HG02678 (cell line): ENCODE measurements around the gene VWA5B1.

Source experiments
- ATAC-seq: cut with Tn5 transposase; IDR thresholded peaks from one replicate; pipeline ENCODE4 v1.9.1; 2021; ENCODE audit warnings: mild to moderate bottlenecking, moderate library complexity; ENCODE audit not compliant: unreplicated experiment

The VWA5B1 gene

DNA sequence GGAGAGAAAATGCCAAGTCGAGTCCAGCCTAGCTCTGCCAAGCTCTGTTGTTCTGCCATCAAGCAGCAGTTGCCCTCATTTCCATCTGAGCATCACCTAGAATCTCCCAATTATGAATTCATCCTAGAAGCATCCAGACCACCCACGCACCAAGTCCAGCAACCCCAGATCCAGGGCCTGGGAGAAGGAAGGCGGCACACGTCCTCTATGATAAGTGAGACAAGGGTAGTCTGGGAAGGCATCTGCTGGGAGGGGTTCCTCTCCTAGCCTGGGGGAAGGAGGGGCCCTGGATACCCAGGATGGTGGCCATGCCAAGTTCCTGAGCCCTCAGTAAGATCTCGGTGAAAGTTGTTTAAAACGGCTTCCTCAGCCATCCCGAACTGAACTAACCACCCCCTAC lies 70.7 kb downstream of the VWA5B1 start:
- ATAC-seq: no peak

DNA sequence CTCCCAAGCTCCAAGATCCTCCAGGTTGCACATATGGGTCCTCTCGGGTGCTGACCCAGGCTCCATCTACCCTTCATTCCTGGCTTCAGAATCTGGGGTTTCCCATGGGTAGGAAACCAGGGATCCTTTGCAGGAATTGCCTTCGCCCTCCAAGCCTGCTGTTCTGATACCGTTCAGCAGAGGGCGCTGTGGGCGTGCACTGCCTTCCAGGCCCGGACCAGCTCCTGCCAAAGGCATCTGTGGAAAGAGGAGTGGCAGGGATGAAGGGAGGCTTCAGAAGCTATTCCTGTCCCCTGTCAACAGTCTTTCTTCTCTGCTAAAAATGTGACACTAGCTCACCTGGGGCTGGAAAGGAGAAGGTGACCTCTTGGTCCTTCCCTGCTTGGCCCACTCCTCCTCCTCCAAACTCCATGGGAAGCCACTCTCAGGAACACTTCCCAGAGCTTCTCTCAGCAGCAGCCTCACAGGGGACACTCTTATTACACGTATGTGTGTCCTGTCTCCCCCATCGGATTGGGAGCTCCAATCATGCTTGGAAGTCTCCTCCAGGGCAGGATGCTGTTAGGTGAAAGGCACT lies 71.2 kb downstream of the VWA5B1 start:
- ATAC-seq: no peak

DNA sequence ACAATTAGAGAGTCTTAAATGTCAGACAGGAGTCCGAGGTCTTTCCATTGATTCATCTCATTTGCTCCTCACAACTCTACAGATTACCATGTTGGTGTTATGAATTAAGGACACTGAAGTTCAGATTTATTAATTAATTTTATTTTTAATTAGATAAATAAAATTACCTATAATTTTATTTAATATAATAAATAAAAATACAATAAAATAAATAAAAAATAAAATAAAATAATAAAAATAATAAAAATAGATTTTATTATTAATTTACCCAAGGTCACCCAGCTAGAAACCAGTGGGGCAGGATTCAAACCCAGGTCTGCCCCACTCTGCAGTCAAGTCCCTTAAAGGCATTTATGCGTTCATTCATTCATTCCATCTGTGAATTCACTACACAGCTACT lies 72.2 kb downstream of the VWA5B1 start:
- no peak for ATAC-seq

DNA sequence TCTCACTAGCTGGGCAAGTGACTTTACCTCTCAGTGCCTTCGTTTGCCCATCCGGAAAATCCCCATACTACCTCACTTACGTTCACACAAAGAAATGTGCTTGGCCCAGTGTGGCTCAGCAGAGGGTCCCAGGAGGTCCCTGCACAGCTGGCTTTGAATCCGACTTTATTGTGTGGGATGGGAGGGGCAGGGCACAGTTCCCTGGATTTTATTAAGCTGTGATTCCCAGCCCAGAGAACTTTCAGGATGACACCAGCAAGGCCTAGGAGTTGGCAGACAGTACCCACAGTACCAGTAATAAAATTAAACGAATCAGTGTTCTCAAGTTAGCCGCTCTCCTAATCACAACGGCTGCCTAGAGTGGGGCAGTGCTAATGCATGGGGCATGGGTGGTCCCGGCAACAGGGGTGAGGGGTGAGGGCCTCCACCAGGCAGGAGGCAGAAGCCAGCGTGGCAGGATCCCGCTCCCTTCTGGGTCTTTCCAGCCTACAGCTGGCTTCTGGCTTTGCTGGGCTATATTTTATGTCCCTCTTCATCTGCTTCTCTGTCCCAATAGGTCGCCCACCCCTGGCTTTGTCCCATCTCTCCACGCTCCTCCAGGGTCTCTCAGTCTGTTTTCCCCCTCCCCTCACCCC lies 74.9 kb downstream of the VWA5B1 start:
- ATAC-seq: no peak

DNA sequence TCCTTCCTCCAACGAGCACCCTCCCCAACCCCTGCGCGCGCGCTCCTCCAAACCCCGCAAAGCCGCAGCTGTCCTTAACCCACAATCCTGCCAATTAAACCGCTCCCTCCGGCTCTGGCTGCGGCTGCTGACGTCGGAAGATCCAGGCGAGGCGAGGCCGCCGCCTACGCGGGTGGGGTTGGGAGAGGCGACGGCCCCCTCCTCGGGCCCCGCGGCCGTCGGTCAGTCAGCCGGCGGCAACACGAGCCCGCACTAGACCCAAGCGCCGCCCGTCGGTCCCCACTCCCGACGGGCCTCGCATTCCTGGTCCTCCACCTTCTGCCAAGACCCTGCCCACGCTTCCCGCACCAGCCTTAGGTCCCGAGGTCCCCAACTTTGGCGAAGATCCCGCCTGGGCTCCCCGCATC lies 75.4 kb downstream of the VWA5B1 start:
- ATAC-seq: no peak

DNA sequence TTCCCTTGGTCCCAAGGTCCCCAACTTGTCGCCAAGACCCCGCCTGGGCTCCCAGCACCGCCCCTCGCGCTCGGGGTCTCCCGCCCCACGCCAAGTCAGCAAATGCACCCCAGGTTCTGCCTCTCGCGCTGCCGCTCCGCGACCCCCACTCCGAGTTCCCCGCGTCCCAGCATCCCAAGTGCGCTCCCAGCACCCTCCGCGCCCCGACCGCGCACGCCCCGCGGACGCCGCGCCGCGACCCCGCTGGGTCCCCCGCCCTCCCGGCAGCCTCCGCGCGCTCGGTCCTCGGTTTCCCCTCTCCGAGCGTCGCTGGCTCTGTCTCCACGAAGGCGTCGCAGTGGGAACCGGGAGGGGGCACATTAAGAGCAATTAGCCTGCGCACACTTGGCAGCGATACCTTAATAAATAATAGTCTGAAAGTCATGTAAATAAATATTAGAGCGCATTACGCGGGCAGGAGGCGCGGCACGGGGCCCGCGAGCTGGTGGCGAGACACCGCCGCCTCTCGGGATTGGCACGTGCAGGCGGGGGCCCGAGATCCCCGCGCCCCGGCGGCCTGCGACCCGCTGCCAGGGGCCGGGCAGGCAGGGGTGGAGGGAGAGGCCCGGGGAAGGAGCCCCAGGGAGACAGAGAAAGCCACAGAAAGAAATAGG lies 75.9 kb downstream of the VWA5B1 start:
- no peak for ATAC-seq

DNA sequence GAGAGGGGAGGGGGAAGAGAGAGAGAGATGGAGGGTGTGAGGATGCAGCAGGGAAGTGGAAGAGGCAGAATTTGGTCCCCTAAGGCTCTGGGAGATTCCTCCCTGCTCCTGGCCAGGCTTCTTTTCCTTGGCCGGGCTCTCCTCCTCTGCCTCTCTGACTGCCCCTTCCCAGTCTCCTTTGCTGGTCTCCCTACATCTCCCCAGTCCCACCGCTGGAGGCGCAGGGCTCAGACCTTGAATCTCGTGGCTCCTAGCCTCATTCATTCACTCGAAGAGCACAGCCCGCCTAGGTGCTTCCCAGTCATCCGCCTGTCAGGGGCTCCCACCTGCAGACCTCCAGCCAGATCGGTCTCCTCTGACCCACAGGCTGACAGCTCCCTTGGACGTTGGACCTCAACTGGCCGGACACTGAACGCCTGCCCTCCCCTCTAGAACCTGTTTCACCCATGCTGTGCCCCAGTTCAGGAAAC lies 76.5 kb downstream of the VWA5B1 start:
- ATAC-seq: no peak

DNA sequence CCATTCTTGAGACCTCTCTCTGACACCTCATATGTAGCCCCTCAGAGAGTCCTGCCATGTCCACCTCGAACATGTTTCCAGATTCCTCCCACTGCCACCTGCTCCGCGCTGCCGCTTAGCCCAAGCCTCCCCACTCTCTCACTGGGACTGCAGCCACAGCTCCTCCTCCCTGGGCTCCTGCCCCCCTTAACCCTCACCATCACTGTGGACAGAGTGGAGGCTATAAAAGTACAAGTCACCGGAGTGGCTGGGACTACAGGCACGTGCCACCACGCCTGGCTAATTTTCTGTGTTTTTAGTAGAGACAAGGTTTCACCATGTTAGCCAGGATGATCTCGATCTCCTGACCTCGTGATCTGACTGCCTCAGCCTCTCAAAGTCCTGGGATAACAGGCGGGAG lies 77.0 kb downstream of the VWA5B1 start:
- no peak for ATAC-seq

DNA sequence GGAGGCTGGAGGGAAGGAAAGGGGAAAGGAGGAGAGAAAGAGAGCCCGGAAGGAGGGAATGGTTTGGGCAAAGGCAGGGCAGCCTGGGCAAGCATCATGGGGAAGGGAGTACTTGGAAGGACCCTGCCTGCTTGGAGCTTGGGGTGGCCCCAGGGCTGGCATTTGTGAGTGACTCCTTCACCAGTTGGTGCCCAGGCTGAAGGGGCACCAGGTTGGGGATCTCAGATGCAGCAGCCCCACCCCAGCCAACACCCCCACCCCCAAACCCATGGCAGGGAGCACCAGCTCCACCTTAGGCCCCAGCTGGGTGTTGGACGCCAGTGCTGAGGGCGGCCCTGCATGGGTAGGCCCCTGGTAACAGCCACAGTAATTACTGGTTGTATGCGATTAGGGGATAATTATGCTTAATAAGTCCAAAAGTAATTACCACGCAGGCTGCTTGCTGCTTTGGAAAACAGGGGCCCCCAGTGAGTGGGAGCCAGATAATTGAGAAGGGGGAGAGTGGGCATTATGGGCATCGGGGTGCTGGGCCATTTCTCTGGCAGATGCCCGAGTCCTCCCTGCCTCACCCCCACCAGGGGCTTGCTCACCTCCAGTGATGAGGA lies 78.3 kb downstream of the VWA5B1 start:
- ATAC-seq: no peak

DNA sequence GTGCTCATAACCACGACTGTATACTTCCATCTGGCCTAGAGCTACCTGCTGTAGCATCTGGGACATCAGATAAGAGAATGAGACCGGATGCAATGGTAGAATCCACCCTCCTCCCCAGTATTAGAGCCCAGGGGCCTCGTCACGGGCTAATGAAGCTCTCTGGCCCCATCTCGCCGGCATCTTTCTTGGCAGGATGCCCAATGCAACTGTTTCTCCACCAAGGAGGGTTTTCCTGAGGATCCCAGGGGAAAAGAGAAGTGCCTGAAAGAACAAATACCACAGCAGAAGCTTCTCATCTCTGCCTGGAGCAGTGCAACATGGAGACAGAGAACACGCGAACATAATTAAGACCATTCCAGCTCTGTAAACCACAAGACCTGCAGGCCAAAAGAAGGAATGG lies 80.0 kb downstream of the VWA5B1 start:
- ATAC-seq: no peak

DNA sequence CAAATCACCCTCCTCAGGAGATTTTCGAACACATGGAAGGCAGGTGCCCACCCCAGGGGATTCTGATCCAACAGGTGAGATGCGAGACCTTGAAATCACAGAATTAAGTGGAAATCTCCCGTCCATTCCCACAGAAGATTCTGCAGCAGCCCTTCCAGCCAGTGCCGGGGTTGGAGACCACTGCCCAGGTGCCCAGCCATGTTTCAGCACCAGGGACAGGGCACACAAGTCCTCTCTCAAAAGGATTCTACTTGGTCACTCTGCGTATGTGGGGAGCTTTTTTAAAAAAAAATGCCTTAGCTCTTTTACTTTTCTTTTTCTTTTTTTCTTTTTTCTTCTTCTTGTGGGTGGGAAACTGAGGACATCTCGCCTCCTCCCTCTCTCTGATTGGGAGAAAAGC lies 80.7 kb downstream of the VWA5B1 start:
- no peak for ATAC-seq

DNA sequence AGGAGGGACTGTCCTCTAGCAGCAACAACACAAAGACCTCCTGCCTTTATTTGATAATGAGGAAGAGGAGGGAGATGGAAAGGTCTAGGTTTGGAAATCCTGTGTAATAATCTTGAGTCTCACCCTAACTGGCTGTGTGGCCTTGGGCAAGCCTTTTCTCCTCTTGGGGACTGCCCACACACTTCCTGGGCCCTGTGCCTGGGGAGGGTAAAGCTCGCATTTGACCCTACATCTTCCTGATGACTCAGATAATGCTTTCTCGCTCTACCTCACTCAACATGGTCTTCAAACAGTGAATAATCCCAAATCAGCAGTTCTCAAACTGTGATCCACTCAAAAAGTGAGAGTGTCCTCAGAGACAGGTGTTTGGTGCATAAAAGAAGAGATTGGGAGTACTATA lies 81.2 kb downstream of the VWA5B1 start:
- ATAC-seq: no peak

DNA sequence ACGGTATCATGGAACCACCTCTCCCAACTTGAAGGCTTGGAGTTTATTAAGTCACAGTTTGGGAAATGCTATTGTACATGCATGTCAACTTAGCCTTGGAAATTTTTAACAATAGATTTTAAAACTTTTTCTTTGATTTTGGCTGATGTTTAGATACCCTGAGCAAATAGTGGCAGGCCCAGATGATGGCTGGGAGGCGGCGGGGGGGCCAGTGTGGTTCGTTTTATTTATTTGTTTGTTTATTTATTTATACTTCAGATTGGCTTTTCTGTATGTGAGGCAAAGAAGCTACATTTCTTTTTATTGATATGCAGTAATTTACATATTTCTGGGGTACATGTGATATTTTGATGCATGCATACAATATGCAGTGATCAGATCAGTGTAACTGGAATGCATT lies 82.0 kb downstream of the VWA5B1 start:
- ATAC-seq: no peak

DNA sequence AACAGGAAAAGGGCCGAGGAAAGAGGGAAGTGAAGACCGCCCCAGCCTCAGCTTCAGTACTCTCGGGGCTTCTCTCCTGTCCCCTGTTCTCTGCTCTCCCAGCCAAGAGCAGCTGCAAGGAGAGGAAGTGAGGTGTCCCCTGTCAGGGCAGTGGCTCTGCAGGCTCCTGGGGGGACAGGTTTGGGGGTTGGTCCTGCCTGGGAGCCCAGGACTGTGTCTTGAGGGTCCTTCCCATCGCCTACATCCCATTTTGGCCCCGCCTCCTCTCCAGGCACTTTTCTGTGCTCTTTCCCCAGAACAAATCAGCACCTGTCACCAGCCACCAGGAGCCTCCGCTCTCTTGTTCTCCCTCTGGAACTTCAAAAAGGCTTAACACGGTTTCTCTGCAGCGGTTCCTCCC lies 82.6 kb downstream of the VWA5B1 start:
- ATAC-seq: no peak

DNA sequence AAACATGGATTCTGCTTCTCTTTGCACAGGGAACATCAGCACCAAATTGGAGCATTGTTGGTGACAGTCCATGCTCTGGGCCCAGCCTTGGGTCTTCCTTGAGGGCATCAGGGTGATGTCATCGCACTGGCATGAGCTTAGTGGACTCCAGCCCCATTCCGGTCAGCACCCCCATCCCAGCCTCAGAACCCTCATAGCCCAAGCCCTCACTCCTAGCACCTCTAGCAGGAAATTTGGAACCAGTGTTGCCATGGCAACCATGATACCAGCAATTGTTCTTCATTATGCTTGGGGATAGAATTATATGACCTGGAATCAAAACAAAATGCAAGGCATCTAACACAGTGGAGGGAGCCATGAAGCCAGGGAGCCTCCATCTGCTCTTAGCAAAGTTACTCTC lies 83.1 kb downstream of the VWA5B1 start:
- ATAC-seq: no peak

DNA sequence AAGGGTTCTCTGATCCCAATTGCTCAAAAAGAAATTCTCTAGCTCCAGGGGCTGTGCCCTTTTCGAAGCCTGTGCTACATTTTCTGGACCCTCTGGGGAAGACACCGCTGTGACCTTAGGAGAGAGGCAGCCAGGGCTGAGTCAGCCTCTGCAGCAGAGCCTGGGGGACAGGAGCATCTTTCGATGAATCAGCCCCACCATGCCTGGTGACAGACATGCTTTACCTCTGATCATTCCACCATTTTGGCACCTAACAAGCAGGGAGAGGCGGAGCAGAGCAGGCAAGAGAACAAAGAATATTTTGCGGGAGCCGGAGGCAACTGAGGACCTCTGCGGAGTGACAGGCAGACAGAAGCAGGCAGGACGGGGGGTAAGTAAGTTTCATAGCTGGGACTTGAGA lies 84.9 kb downstream of the VWA5B1 start:
- ATAC-seq: no peak

DNA sequence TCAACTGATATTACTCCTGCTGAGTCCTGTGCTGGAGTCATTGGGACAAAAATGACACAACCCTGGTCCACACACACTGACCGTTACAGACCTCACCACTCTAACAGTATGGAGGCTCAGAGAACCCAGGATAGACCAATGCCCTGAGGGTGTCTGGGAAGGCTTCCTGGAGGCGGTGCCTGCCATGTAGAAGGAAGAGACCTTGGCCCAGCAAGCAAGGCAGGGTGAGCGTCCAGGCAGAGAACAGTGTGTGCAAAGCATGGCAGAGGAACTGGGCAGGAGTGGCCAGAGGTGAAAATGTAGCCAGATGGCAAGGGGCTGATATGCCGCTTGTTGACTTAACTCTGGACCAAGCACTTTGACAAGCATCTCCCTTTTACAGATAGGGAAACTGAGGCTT lies 85.5 kb downstream of the VWA5B1 start:
- no peak for ATAC-seq

DNA sequence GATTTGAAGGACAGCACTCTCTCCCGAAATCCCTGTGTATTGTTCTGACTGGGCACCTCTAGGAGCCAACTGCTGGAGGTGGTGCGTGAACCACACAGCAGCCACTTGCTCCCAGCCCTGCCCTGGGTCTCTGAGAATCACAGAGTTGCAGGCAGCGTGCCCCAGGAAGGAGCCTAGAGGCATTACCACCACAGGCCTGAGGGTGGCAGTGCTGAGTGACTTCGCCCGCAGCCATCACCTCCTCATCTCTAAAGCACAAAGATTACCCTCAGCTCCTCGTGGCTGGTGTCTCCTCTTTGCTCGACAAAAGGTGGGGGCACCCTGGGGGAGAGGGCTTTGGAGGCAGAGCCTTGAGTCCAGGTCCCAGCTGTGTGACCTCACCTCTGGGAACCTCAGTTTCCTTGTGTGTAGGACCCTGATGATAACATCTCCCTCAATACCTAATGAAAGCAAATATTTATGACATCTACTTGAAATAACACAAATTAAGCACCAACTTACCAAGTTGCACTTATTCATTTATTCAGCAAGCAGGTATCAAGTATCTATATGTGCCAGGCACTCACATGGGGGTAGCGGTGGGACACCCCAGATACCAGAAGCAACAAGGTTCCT lies 86.3 kb downstream of the VWA5B1 start:
- no peak for ATAC-seq

DNA sequence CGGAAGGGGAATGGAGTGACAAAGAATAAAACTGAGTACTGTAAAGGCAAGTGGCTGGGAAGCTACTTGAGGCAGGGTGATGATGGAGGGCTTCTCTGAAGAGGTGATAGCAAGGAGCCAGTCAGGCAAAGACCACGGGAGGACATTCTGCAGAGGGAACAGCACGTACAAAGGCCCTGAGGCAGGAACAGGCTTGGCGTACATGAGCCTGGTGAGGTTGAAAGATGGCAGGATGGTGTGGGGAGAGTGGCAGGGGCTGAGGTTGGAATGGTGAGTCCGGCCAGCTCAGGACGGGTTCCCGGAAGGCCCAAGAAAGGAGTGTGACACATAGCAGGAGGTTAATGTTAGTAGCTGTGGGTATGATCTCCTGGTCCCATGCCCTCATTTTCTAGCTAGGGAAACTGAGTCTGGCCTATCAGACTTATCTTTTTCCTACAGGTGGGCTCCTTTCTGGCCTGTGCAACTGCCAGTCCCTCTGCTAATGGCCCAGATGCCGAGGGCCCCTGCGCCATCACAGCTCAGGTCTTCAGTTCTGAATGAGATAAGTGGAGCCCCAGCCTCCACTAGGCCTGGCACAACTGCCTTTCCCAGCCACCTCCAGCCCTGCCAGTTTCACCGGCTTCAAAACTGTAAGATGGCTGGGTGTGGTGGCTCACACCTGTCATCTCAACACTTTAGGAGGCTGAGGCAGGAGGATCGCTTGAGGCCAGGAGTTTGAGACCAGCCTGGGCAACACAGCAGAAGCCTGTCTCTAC lies 87.0 kb downstream of the VWA5B1 start:
- no peak for ATAC-seq

DNA sequence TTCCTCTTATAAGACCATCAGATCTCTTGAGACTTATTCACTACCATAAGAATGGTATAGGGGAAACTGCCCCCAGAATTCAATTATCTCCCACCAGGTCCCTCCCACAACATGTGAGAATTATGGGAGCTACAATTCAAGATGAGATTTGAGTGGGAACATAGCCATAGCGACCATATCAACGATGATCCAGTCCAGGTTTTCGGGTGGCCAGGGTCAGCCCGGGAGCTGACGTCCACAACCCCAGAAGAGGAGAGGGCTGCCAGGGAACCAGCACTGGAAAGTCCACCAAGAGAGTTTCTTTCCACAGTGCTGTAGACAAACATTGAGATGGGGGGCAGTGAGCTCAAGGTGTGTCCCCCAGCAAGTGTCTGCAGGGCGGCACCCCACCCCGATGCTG lies 88.4 kb downstream of the VWA5B1 start:
- ATAC-seq: no peak

DNA sequence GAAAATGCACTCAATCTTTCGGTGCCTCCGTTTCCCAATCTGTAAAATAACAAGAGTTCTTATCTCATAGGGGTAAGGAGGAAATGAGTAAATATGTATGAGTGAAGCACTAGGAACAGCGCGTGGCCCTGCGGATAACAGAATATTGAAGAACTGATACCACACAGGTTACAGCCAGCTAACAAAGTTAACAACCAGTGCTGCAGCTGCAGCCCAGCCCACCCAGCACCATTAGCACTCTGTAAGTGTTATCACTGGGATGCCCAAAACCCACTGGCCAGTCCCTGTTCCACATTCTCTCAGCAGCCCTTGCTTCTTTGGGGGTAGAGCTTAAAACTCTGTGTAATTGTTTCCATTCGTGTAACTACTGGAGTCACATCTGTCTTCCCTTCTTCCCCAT lies 89.5 kb downstream of the VWA5B1 start:
- ATAC-seq: no peak
